Globus pallidus (tissue), 1 donor: ENCODE data around the gene USH1C.

Experiments used
- DNase-seq: peaks from one replicate; pipeline ENCODE4 v3.0.0-alpha.2; 2015; ENCODE audit warnings: low spot score

The USH1C gene

DNA sequence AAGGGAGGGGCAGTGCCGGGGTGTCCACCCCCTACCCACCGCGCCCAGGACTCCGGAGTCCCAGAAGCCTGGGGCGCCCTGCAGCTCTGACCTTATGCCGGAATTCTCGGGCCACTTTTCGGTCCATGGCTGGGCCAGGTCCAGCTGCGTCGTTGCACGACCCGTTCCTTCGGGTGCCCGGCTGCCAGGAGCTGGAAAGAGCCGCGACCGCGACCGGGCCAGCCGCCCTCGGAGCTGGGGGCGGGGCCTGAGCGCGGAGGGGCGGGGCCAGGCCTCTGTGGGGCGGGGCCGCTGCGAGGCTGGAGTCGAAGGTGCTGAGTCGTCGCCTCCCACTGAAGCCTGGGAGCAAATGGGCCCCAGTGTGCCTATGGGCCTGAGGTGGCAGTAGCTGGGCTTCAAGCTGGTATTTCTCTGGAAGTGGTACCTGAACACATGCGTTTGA, at the start of gene USH1C:
USH1C (minus strand) TSS at position 236 of the 442 bp plus-strand sequence; CDS start at position 127, 109 bp downstream.
- DNase-seq, result no peak

DNA sequence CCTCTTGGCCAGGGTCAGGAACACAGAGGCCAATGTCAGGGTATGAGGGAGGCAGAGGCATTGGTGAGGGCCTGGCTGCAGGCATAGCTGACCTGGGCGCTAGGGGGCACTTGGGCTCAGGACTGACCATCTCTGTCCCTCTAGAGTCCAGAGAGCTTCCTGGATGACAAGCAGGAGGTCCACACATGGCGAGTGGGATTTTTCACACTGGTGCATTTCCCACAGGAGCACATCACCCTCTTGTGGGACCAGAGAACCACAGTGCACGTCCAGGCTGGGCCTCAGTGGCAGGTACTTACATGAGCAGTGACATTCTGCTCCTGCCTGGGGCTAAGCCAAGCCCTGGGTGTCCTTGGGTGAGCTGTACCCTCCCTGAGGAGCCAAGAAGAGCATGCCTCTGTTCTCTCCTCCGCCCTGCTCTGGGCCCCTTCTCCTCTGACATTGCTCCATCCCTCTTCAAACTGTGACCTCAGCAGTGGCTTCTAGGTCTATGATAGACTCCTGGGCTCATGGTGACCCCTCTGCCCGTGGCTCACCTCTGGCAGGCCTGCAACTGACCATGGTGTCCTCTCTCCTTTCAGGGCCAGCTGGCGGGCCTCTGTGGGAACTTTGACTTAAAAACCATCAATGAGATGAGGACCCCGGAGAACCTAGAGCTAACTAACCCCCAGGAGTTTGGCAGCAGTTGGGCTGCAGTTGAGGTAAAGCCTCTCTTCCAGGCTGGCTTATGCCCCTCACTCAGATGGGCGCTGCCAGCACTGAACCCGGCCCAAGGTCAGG, 49.4 kb upstream of the USH1C start:
- no peak for DNase-seq

DNA sequence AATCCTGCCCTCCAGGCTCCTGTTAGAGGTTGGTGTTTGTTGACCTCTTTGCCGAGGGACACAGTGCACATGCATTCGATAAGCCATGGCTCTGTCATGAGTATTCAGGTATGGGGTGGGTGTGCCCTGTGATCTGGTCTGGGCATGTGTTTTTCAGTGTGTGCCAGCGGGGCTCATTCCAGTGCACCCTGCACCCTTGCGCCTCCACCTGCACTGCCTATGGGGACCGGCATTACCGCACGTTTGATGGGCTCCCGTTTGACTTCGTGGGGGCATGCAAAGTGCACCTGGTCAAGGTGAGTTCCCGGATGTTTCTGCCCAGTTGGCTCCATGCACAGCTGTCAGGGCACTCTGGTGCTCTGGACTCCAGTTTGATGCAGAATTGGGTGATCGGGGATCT, 47.1 kb upstream of the USH1C start:
- DNase-seq, result no peak

DNA sequence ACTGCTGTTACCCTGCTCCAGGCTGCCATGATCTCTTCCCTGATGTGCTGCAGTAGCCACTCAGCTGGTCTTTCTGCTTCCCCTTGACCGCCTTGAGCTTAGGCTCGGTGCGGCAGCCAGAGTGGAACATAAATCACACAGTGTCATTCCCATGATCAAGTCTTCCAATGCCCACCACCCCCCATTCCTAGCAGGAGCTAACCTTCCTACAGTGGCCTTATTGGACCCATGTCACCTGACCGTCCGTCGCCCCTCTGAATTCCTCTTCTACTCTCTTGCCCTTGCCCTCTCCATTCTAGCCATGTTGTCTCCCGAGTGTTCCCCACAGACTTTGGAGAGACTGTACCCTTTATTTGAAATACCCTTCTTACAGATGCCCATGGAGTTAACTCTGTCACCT, 46.2 kb upstream of the USH1C start:
- DNase-seq, result no peak

DNA sequence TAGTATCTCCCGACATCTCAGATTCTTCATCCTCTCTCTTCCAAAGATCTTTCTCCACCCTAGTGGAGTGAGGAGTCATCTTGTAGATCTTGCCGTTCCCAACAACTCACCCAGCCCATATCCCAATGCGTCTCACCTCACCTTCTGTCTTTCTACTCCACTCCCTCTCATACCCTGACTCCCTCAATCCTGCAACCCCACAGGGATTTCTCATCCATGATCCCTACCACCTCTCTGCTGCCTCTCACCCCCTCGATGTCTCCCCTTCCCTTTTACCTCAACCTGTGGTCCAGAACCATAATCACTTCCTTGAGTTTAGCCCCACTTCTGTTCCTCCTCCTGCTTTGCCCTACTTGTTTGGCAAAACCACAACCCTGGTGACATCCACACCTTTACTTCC, 44.5 kb upstream of the USH1C start:
- no peak for DNase-seq

DNA sequence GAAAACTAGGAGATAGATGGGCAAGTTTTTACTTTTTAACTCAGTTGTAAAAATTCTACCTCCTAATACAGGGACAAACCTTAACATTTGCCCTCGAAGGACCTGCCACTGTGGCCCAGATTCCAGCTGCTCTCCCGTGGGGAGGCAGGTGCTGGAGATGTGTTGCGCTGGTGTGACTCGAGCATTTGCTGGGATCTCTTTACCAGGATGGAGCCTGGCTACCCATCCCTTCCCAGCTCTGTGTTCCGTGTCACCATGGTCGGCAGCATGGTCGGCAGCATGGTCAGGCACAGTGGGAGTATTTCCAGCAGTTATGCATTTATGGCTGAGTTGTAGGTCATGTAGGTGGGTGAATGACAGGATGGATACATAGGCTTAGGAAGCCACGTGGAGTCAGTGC, 44.0 kb upstream of the USH1C start:
- DNase-seq, result no peak

DNA sequence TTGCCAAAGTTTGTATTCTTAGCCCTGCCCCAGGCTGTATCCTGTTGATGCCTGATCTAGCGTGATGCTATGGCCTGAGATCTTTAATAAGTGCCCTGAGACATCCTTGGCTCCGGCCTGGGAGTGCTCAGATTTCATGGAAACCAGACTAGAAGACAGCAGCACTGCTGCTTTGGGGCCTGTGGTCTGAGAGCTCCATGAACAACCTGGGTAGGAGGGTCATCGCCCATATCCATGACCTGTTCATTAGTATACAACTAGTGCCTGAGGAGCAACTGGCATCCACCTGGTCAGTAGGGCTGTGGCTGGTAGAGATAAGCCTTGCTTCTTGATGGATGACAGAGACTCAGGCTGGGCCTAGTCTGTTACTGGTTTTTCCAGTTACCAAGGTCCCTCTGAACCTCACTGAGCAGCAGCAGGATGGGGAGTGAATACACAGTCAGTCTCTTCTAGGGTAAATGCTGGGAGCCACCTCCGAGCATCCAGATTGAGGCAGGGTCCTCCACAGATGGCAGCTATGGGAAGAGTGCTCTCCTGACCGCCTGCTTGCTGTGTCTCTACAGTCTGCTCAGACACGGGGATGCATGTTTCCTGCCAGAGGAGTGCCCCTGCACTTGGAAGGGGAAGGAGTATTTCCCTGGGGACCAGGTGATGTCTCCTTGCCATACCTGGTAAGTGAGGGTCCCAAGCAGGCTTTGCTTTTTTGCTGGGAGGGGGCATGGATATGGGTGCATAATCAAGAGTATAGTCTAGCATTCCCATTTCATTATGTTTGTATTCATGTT, 41.9 kb upstream of the USH1C start:
- no peak for DNase-seq

DNA sequence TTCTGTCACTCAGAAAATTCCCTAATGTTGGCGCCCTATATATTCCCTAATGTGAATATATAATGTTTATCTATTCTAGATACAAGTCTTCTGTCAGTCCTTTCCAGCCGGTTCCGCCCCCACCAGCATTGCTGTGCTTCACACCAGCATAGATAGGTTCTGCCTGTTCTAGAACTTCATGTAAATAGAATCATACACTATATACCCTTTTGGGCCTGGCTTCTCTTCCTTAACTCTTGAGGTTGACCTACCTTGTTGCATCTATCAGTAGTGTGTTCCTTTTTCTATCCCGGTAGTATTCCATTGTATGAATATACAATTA, 37.5 kb upstream of the USH1C start:
- no peak for DNase-seq

DNA sequence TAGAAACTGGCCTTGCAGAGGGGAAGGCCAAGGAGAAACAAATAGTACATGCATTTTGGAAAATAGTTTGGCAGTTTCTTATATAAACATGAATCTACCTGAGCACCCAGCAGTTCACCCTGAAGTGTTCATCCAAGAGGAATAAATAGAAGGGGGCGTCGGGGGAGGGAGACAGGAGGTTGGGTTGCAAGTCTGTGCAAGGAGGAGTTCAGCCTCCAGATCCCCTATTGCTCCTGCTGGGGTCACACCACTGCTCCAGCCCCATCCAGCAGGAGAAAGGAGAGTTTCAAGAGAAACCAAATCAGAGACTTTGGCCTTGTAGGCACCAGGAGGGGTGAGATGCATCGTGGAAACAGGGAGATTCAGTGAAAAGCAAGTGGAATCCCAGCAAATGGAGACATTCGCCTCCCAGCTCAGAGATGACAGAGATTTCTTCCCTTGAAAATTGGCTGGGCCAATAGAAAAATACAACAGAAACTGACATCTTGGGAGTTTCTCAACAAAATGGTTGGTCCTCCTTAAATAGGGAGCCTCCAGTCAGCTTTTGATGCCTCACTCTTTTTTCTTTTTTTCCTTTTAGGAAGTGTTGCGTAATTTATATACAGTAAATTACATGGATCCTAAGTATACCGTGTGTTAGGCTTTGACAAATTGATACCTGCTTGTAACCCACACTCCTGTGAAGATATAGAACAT, 37.0 kb upstream of the USH1C start:
- no peak for DNase-seq

DNA sequence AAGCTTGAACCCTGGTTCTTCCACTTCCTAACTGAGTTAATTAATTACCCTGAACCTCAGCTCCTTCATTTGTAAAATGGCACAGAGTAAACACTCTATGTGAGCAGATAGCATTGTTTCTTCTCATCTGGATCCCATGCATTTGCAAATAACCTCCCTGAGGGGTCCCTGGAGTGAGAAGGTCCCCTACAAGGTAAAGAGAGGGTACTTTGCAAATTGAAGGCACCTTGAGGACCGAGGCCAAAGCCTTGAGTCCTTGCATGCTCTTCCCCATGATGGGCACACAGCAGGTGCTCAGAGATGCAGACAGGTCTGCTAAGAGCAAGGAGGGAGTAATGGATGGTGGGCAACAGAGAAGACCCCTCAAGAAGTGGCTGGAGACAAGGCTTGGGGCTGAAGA, 36.1 kb upstream of the USH1C start:
- DNase-seq, result no peak

DNA sequence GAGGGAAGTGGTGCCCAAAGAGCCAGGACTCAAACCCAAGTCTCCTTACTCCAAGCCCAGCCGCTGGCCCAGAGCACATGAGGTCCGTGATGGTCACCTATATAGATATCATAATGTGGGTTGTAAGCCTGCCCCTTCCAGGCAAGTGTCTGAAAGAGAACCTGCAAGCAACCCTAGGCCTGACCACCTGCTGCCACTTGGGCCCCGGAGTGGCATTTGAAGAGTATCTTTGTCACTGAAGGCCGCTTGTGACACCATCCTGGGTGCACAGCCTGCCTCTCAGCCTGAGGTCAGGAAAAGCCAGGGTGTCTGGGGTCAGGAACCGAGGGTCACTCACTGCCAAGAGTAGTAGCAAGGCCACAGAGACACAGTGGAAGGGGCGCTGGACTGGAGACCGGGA, 35.2 kb upstream of the USH1C start:
- no peak for DNase-seq

DNA sequence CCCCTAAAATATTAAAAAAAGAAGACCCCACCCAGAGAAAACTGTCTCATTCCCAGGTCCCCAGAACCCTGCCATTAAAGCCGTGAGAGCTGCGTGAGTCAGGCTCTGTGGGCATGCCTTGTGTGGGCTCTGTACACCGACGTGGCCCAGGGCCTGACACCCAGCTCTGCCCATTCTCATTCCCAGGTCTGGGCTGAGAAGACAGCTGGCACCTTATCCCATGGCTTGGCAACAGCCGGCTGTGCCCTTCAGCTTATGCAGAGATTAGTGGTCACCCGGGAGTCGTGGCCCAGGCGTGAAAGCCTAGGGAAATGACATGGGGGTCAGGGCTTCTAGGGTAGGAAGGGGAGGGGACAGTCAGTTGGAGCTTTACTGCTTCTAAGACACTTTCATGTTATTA, 34.7 kb upstream of the USH1C start:
- no peak for DNase-seq

DNA sequence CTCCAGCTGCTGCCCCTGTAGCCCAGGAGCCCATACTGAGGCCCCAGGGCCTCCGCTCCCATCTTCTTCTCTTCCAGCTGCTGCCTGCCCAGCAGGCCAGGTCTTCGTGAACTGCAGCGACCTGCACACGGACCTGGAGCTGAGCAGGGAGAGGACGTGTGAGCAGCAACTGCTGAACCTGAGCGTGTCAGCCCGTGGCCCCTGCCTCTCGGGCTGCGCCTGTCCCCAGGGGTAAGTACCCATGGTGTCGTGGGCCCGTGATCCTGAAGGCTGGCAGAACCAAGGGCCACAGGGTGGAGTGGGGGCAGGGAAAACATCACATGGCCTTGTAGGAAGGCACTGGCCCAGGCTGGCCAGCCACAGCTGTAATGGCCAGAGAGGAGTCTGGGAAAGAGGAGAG, 34.1 kb upstream of the USH1C start:
- DNase-seq, result no peak

DNA sequence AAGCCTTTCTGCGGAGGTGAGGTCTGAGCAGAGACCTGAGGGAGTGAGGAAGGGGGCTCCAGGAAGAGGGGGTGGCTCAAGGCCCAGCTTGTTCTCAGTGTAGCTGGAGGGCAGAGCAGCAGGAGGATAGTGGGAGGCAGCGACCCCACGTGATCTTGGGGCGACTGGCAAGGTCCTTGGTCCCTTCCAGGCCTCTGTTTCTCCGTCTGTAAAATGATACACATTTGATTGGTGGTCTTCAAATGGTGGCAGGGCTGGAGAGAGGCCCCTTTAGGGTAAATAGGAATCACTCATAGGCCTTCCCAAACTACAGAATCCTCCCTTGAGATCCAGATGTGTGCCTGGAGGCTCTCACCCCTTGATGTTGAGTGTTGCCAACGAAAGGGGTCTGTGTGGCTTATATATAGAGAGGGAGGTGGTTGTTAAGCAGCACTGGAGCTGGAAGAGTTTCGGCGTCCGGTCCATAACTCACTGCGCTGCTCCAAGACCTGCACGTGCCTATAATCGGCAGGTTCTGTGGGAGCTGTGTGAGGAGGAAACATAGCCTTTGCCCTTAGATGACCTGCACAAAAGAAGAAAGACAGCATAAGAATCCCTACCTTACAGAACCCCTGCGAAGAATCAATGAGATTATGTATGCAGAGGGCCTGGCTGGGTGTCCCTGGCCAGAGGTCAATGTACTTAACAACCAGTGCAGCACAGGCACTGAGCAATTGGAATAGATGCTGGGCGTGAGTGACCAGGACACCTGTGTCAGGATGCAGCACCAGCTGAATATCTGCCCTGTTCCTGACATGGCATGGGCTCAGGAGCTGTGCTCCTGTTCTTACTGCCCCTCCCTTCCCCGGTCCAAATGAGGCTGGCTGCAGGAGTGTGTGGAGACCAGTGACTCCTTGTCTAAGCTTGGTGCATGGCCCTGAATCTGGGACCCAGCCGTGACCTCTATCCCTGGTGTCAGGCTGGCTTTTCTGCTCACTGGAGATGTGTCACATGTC, 31.5 kb upstream of the USH1C start:
- DNase-seq, result no peak

DNA sequence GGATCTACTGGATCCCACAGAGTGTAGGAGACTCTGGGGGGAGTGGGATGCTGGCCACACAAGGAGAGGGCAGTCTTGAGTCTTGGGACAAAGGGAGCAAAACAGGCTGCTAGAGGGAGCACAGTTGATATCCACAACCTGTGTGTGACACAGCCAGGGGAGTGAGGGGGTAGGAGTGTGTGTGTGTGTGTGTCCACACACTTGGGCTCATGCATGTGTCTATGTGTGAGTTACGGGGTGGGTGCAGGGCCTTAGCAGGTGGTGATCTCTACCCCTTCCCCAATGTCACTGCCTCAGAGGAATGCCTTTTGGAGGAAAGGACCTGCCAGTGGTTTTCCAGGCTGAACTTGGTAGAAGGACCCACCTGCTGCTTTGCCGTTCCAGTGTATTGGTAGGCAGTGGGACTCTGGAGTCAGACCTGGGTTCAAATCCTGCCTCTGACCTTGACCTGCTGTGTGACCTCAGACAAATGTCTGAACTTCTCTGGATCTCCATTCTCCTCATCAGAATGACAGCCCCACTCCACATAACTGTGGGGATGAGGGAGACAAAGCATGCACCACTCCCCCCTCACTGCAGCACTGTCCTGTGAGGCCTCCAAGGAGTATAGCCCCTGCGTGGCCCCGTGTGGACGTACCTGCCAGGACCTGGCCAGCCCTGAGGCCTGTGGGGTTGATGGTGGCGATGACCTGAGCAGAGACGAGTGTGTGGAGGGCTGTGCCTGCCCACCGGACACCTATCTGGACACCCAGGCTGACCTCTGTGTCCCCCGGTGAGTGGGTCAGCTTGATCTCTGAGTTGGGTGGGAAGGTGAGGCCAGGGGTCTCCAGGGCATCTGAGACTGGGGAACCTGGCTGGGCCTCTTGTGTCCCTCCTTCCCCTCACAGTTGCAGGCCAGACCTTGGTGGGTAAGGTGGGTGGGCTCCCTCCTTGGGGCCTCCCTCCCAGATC, 30.2 kb upstream of the USH1C start:
- DNase-seq, result no peak

DNA sequence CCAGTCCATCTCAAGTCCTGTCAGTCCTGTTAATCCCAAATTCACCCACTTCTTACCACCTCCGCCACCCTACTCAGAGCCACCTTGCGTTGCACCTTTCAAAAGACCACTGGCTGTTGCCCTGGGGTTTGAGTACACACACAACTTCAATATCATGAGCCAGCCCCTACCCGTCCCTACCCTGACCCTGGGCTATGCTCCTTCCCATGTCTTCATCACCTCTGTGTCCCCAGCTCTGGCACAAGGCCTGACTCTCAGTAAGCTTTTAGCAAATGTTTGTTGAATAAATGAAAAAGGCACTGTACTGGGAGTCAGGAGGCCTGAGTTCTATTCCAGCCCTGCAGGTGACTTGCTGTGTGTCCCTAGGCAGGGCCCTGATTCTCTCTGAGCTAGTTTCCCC, 29.3 kb upstream of the USH1C start:
- DNase-seq, result no peak

DNA sequence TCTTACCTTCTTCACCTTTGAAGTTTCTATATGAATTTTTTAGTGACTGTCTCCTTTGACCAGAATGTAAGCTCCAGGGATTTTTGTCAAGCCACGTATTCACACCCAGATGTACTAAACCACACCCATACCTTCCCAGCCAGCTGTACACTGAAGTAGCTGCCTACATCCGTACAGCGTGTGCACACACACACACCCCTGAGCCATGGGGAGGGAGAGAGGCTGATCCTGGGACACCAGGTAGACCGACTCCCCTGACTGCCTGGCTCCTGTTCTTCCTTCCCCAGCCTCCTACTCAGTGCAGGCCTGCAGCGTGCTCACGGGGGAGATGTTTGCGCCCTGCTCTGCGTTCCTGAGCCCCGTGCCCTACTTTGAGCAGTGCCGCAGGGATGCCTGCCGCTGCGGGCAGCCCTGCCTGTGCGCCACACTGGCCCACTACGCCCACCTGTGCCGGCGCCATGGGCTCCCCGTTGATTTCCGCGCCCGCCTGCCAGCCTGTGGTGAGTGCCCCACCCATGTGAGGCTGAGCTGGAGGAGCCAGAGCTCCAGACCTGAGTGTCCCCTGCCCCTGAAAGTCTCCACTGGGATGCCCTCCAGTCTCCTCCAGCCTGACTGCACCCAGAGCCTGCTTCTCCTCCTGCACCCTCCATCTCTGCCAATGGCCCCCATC, 28.7 kb upstream of the USH1C start:
- no peak for DNase-seq

DNA sequence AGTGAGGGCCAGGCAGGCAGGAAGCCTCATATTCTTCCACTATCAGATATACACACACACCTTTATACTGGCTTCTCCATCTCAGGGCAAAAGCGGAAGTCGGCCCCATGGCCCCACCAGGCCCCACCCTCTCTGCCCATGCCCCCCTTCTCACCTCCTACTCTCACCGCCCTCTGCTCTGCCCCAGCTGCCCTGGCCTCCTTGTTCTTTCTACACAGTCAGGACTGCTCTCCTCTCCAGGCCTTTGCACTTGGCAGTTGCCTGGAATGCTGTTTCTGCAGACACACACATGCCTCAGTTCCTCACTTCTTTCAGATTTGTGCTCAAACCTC, 28.1 kb upstream of the USH1C start:
- no peak for DNase-seq

DNA sequence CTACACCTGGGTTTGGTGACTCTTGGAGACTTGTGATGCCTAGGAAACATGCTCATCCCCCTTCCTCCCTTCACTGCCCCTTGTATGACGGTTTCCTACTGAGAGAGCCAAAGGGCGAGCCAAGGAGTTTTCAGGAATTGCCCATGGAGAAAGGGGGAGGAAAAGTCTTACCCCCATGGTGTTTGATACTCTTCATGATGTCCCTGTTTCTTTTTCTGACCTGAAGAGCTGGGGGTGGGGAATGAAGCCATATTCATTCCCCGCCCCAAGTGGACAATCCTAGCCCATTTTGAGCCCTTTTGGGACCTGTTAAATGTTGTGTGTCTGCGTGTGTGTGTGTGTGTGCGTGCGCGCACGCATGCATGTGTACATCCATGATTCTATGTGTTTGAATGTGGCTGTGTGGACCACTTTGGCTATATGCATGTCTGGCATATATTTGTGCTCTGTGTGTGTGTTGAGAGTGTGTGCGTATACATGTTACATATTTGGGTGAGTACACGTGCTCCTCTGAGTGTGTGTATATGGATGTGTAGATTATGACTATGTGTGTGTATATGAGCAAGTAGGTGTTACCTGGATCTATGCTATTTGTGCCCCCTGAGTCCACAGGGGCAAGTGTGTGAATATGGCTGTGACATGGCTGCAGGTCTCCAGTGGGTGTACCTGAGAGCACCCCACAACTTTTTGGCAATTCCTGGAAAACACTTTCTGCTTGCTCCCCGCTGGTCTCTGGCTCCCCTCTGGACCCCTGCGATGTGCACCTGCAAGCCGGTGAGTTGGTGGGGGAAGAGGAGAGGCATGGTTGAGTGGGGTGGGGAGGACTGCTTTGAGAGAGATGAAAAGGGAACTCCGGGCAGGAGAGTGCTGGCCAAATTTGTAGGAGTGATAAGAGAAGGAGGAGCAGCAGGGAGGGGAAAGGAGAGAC, 27.5 kb upstream of the USH1C start:
- no peak for DNase-seq
